Tibial artery (tissue), 4 donors: Measurements from ENCODE around the gene CHAT.
A peak's percentile ranks its signal among the peaks of the same experiment; 100 is the strongest.

Source experiments
- DNase-seq, 2 donors: peaks; one replicate each; pipeline ENCODE4 v3.0.0-alpha.2; 2019
- H3K27ac ChIP-seq, 2 donors: fragments of 200-600 bp; sonication (generic) in 1 of 2; 1 replicate in 1 of 2; 2 replicates in 1 of 2; pipeline ENCODE4 v1.5.1; 2018 to 2019; ENCODE audit warnings: mild to moderate bottlenecking in 1 of 2
- H3K27me3 ChIP-seq, 2 donors: fragments of 200-600 bp; sonication (generic) in 1 of 2; one replicate each; pipeline versions ENCODE4 v1.5.1 to v1.6.0; 2016 to 2019
- H3K36me3 ChIP-seq, 3 donors: fragments of 200-600 bp; sonication (generic) in 2 of 3; one replicate each; pipeline ENCODE4 v1.5.1; 2016 to 2019; ENCODE audit warnings: mild to moderate bottlenecking in 2 of 3
- H3K4me1 ChIP-seq, 4 donors: fragments of 200-600 bp; sonication (generic) in 2 of 4; 1 replicate in 3 of 4; 2 replicates in 1 of 4; pipeline ENCODE4 v1.5.1; 2016 to 2019
- H3K4me3 ChIP-seq, 2 donors: fragments of 200-600 bp; sonication (generic) in 1 of 2; 1 replicate in 1 of 2; 2 replicates in 1 of 2; pipeline ENCODE4 v1.5.1; 2018 to 2019; ENCODE audit warnings: mild to moderate bottlenecking in 2 of 2
- H3K9me3 ChIP-seq, 3 donors: fragments of 200-600 bp; sonication (generic) in 1 of 3; one replicate each; pipeline ENCODE4 v1.5.1; 2016 to 2019
- CTCF ChIP-seq, 2 experiments: fragments of 200-600 bp in 1 of 2; fragments of 450-650 bp in 1 of 2; IDR thresholded peaks; one replicate each; pipeline ENCODE4 v1.5.1; 2017 to 2019; ENCODE audit warnings: antibody characterized with exemption in 2 of 2, mild to moderate bottlenecking in 1 of 2, moderate library complexity in 1 of 2
- intact Hi-C: fragments of 100-400 bp; cut with DNase I; formaldehyde crosslinking; loops from one replicate; pipeline ENCODE4 v1.15.0; 2023; ENCODE audit warnings: low total_unique reads

The CHAT gene

GRCh38 chr10:49621561-49621960 lies 7.7 kb downstream of the CHAT start:
- no peak overlapping the region for H3K4me3 ChIP-seq
- H3K4me1 ChIP-seq, result no peaks in the 10 kb centered on the region
- no peaks in the 10 kb centered on the region for H3K36me3 ChIP-seq
- peaks cover 0 to 47% of the 10 kb centered on the region in 2 donors for H3K27me3 ChIP-seq
- peak in 1 of 2 donors; percentile 25 for DNase-seq
- no peaks in the 10 kb centered on the region for H3K9me3 ChIP-seq
- no peak overlapping the region for H3K27ac ChIP-seq
- TF ChIP-seq CTCF (IDR thresholded peaks at IDR 0.05), result no peak
- intact Hi-C loops, result no loop called here

- Histone ChIP-seq H3K27ac (no peak overlapping the region), H3K4me1 (no peaks in the 10 kb centered on the region), H3K27me3 (peaks cover 0 to 35% of the 10 kb centered on the region in 2 donors), H3K4me3 (no peak overlapping the region), H3K9me3 (no peaks in the 10 kb centered on the region), H3K36me3 (no peaks in the 10 kb centered on the region)
- intact Hi-C loops, result no loop called here
- peak in 1 of 2 donors; percentile 23 for DNase-seq
- no peak for TF ChIP-seq CTCF (IDR thresholded peaks at IDR 0.05)
Observed at GRCh38 chr10:49622426-49623425, 8.9 kb downstream of the CHAT start.

GRCh38 chr10:49624629-49625028 lies 10.8 kb downstream of the CHAT start:
- Histone ChIP-seq H3K9me3 (no peaks in the 10 kb centered on the region), H3K27ac (no peak overlapping the region), H3K4me1 (no peaks in the 10 kb centered on the region), H3K36me3 (no peaks in the 10 kb centered on the region), H3K27me3 (peaks cover 0 to 17% of the 10 kb centered on the region in 2 donors), H3K4me3 (no peak overlapping the region)
- DNase-seq, result no peak
- intact Hi-C loops, result no loop called here
- TF ChIP-seq CTCF (IDR thresholded peaks at IDR 0.05), result no peak

- DNase-seq, result peak in 1 of 2 donors; percentile 25
- Histone ChIP-seq H3K27me3 (peaks cover 0 to 10% of the 10 kb centered on the region in 2 donors), H3K27ac (no peak overlapping the region), H3K4me1 (no peaks in the 10 kb centered on the region), H3K36me3 (no peaks in the 10 kb centered on the region), H3K4me3 (no peak overlapping the region), H3K9me3 (no peaks in the 10 kb centered on the region)
- intact Hi-C loops, result no loop called here
- TF ChIP-seq CTCF (IDR thresholded peaks at IDR 0.05), result no peak
Observed at GRCh38 chr10:49625411-49625810, 11.6 kb downstream of the CHAT start.

- H3K27ac ChIP-seq, result no peak overlapping the region
- DNase-seq, result no peak
- H3K36me3 ChIP-seq, result no peaks in the 10 kb centered on the region
- H3K4me1 ChIP-seq, result no peaks in the 10 kb centered on the region
- no peak overlapping the region for H3K4me3 ChIP-seq
- no peaks in the 10 kb centered on the region for H3K9me3 ChIP-seq
- intact Hi-C loops, result no loop called here
- TF ChIP-seq CTCF (IDR thresholded peaks at IDR 0.05), result no peak
- peaks cover 0 to 5% of the 10 kb centered on the region in 2 donors for H3K27me3 ChIP-seq
Observed at GRCh38 chr10:49627038-49627437, 13.2 kb downstream of the CHAT start.
